Mesothelial cell of epicardium (in vitro differentiated cells): ENCODE measurements around the gene TFAP2E. TPM values are rescaled to one million over a fixed set of nuclear protein-coding genes. Genes with fewer than 3 reads are reported as not detected.
A peak's percentile ranks its signal among the peaks of the same experiment; 100 is the strongest.

Experiments
- DNase-seq, 2 experiments: peaks; one replicate each; pipeline ENCODE4 v3.0.0; 2021; ENCODE audit warnings: low spot score in 2 of 2; ENCODE audit not compliant: unreplicated experiment in 2 of 2
- H3K27ac Mint-ChIP-seq: 2 replicates; pipeline ENCODE4 v1.8.0; 2021; ENCODE audit warnings: mixed read lengths
- H3K27me3 Mint-ChIP-seq: 2 replicates; pipeline ENCODE4 v1.8.0; 2021; ENCODE audit warnings: low read depth, mixed read lengths
- H3K36me3 Mint-ChIP-seq: 2 replicates; pipeline ENCODE4 v1.8.0; 2021; ENCODE audit warnings: mixed read lengths
- H3K4me1 Mint-ChIP-seq: 2 replicates; pipeline ENCODE4 v1.8.0; 2021; ENCODE audit warnings: mixed read lengths
- H3K4me3 Mint-ChIP-seq: 2 replicates; pipeline ENCODE4 v1.8.0; 2021; ENCODE audit warnings: mild to moderate bottlenecking, moderate library complexity, mixed read lengths
- H3K9me3 Mint-ChIP-seq: 2 replicates; pipeline ENCODE4 v1.8.0; 2021; ENCODE audit warnings: mixed read lengths
- CTCF ChIP-seq: fragments of 200-600 bp; sonication (generic); IDR thresholded peaks from one replicate; pipeline ENCODE4 v1.5.0; 2021; ENCODE audit warnings: antibody characterized with exemption; ENCODE audit not compliant: unreplicated experiment
- total RNA-seq: library from RNA; stranded (reverse); gene quantifications from 3 replicates; pipeline ENCODE4 v1.2.1, GENCODE V29; 2021

Gene TFAP2E
- total RNA-seq, 1 donor from 2014 or later = 2.9 TPM

DNA sequence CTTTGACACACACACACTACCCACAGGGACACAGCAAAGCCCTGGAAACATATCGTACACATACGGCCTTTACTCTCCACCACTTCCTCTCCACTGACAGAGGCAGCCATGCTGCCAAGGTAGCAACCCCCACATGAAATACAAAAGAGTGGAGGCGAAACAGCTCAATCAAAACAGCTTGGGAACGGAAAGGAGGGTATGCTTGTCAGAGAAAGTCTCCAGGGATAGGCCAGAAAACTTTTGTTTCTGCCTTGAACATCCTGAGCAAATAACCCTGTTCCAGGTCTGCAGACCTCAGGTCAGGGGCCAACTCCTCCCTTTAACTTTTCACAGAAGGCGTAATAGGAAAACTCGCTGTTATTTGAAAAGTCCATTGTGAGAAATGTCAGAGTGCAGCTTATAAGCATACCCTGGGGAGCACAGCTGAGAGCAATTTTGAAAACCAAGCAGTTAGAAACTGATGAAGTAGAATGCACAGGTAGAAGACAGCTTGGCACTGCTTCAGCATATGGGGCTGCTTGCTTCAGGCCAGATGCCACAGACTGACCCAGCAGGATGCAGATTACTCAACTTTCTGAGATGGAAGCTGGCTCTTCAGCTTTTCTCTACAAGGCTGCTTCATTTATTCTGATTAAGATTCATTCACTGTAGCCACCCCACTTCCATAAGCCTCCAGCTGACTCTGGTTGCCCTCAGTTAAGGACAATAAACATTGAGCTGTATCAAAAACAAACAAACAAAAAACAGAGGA, 33.9 kb upstream of the TFAP2E start:
- peaks cover 51% of the 10 kb centered on the region for H3K4me1 Mint-ChIP-seq
- DNase-seq = no peak
- no peak for TF ChIP-seq CTCF
- H3K4me3 Mint-ChIP-seq = no peak overlapping the region
- peaks cover 6% of the 10 kb centered on the region for H3K36me3 Mint-ChIP-seq
- H3K9me3 Mint-ChIP-seq = no peaks in the 10 kb centered on the region
- no peak overlapping the region for H3K27ac Mint-ChIP-seq
- no peaks in the 10 kb centered on the region for H3K27me3 Mint-ChIP-seq

DNA sequence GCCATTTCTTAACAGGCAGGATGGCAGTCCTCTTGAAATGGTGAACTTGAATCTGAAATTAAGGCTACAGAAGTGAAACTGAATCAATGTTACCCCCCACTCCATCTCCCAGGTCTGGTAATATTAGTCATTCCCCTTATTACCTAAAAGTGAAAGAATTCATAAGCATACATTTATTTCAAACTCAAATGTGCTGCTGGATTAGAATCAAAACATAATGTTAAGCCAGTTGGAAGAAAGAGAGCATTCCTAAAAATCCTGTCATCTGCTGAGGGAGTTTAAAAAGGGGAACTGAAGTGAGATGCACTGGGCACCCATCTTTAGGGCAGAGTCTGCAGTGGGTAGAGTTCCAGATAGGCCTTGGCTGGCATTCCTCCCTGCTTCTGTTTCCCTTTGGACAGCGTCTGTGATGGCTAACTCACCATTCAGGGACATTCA, 33.3 kb upstream of the TFAP2E start:
- Mint-ChIP-seq H3K27me3 (no peaks in the 10 kb centered on the region), H3K4me1 (peaks cover 52% of the 10 kb centered on the region), H3K9me3 (no peaks in the 10 kb centered on the region), H3K36me3 (peaks cover 6% of the 10 kb centered on the region), H3K4me3 (no peak overlapping the region), H3K27ac (no peak overlapping the region)
- TF ChIP-seq CTCF = no peak
- DNase-seq = no peak

DNA sequence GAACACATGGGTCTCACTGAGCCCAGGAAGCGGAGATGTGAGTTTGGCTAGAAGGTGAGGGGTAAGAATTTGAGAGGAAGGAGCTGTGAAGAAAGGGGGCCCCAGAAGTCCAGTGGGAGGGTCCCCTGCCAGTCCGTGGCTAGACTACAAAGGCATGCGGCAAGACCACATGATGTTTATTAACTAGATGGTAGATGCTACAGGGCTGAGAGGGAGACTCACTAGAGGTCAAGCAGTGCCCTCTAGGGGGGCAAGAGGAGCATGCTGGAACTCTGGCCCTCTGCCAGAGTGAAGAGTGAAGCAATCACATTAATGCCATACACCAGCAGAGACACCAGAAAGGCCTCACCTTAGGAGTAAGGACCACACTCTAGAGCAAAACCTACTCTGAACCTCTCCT, 28.1 kb upstream of the TFAP2E start:
- H3K9me3 Mint-ChIP-seq = peaks cover 2% of the 10 kb centered on the region
- H3K4me1 Mint-ChIP-seq = peaks cover 24% of the 10 kb centered on the region
- DNase-seq = no peak
- H3K4me3 Mint-ChIP-seq = no peak overlapping the region
- no peaks in the 10 kb centered on the region for H3K27me3 Mint-ChIP-seq
- peaks cover 34% of the 10 kb centered on the region for H3K36me3 Mint-ChIP-seq
- H3K27ac Mint-ChIP-seq = no peak overlapping the region
- TF ChIP-seq CTCF = no peak

- DNase-seq = no peak
- Mint-ChIP-seq H3K9me3 (peaks cover 2% of the 10 kb centered on the region), H3K4me3 (no peak overlapping the region), H3K27me3 (no peaks in the 10 kb centered on the region), H3K36me3 (peaks cover 29% of the 10 kb centered on the region), H3K4me1 (peaks cover 19% of the 10 kb centered on the region), H3K27ac (no peak overlapping the region)
- no peak for TF ChIP-seq CTCF
These were observed 26.5 kb upstream of the TFAP2E start for GRCh38 chr1:35546614-35547013.

- no peak for DNase-seq
- Mint-ChIP-seq H3K4me3 (no peak overlapping the region), H3K27me3 (no peaks in the 10 kb centered on the region), H3K36me3 (peaks cover 9% of the 10 kb centered on the region), H3K27ac (peak overlapping the region; percentile 77), H3K9me3 (no peaks in the 10 kb centered on the region), H3K4me1 (peaks cover 35% of the 10 kb centered on the region)
- no peak for TF ChIP-seq CTCF
These were observed 19.3 kb upstream of the TFAP2E start for GRCh38 chr1:35553851-35554250.
